Endothelial cell of umbilical vein (primary cell): ENCODE measurements around the gene CARD9. TPM values are rescaled to one million over a fixed set of nuclear protein-coding genes. Genes with fewer than 3 reads are reported as not detected.

Source experiments
- BruUV-seq: library from RNA; stranded (reverse); fragments of 400-500 nt; replicated peaks from 2 replicates; lab custom pipeline; 2021; lab: Mats Ljungman, UMichigan
- CTCF ChIA-PET: fragments of 300-600, 350-600 bp; sonication (Branson Sonifier 250); formaldehyde crosslinking; loops from one replicate; lab custom pipeline; 2021; ENCODE audit warnings: antibody characterized with exemption, inconsistent platforms; lab: Charles Lee
- POLR2A ChIA-PET: fragments of 300-600, 350-600 bp; sonication (Branson Sonifier 250); formaldehyde crosslinking; loops from one replicate; lab custom pipeline; 2021; ENCODE audit warnings: antibody characterized with exemption, inconsistent platforms; lab: Charles Lee
- DNase-seq: peaks from one replicate; pipeline ENCODE4 v3.0.0-alpha.2; 2011; ENCODE audit warnings: low read depth, low spot score
- FAIRE-seq: peaks from 2 replicates; lab custom pipeline; 2011; peaks lifted over from hg19 to GRCh38; lab: Jason Lieb, UNC
- H2AFZ ChIP-seq: 2 replicates; pipeline ENCODE4 v1.6.0; 2012; ENCODE audit warnings: low read depth, low read length, control low read depth, inconsistent platforms
- H3K27ac ChIP-seq: 2 replicates; pipeline ENCODE4 v1.5.1; 2011; ENCODE audit warnings: low read depth, mild to moderate bottlenecking, control low read depth, low read length, moderate library complexity; ENCODE audit not compliant: insufficient read depth
- H3K27me3 ChIP-seq, 2 experiments: 2 replicates each; pipeline versions ENCODE4 v1.6.0 to v1.6.1; 2011; ENCODE audit warnings: low read length in 2 of 2, mixed read lengths in 1 of 2; ENCODE audit not compliant: control insufficient read depth in 2 of 2, insufficient read depth in 2 of 2
- H3K36me3 ChIP-seq, 2 experiments: 2 replicates in 1 of 2; 3 replicates in 1 of 2; pipeline ENCODE4 v1.5.1; 2011; ENCODE audit warnings: low read length in 2 of 2, mild to moderate bottlenecking in 1 of 2, moderate library complexity in 1 of 2; ENCODE audit not compliant: control insufficient read depth in 2 of 2, insufficient read depth in 2 of 2; ENCODE audit errors: extremely low read depth in 1 of 2
- H3K4me1 ChIP-seq: 3 replicates; pipeline ENCODE4 v1.5.1; 2011; ENCODE audit warnings: mild to moderate bottlenecking, low read length; ENCODE audit not compliant: control insufficient read depth, insufficient read depth; ENCODE audit errors: extremely low read depth
- H3K4me2 ChIP-seq: 2 replicates; pipeline ENCODE4 v1.6.1; 2011; ENCODE audit warnings: low read length, control low read depth, mixed read lengths; ENCODE audit not compliant: insufficient read depth
- H3K4me3 ChIP-seq, 3 experiments: fragments of 200-600 bp in 1 of 3; sonication (generic), shearing (Covaris generic) in 1 of 3; replicated peaks in 1 of 3; 2 replicates each; pipeline ENCODE4 v1.5.1; 2011 to 2016; ENCODE audit warnings: control low read depth in 3 of 3, low read length in 3 of 3, mild to moderate bottlenecking in 2 of 3, inconsistent platforms in 1 of 3, low read depth in 1 of 3, moderate library complexity in 1 of 3; ENCODE audit not compliant: insufficient read depth in 1 of 3
- H3K79me2 ChIP-seq: 2 replicates; pipeline ENCODE4 v1.6.0; 2012; ENCODE audit warnings: low read length, inconsistent platforms; ENCODE audit not compliant: control insufficient read depth, insufficient read depth
- H3K9ac ChIP-seq: replicated peaks from 2 replicates; pipeline ENCODE3; 2011; ENCODE audit warnings: low read length, control low read depth; ENCODE audit not compliant: insufficient read depth; ENCODE audit errors: extremely low read depth
- H3K9me1 ChIP-seq: replicated peaks from 3 replicates; pipeline ENCODE4 v1.6.0; 2011; ENCODE audit warnings: mild to moderate bottlenecking, low read length; ENCODE audit not compliant: control insufficient read depth, insufficient read depth; ENCODE audit errors: extremely low read depth
- H3K9me3 ChIP-seq: replicated peaks from 2 replicates; pipeline ENCODE4 v1.5.1; 2012; ENCODE audit warnings: low read length, inconsistent platforms; ENCODE audit not compliant: control insufficient read depth, insufficient read depth
- H4K20me1 ChIP-seq: replicated peaks from 2 replicates; pipeline ENCODE3; 2011; ENCODE audit warnings: mild to moderate bottlenecking, low read length; ENCODE audit not compliant: control insufficient read depth, insufficient read depth; ENCODE audit errors: extremely low read depth
- CTCF ChIP-seq, 2 donors: IDR thresholded peaks; 1 replicate in 1 of 2; 2 replicates in 1 of 2; pipeline ENCODE4 v1.5.1; 2011; ENCODE audit warnings: low read length in 2 of 2, mild to moderate bottlenecking in 2 of 2, moderate library complexity in 2 of 2, control low read depth in 1 of 2, inconsistent platforms in 1 of 2, low read depth in 1 of 2; ENCODE audit not compliant: insufficient read depth in 1 of 2; ENCODE audit errors: extremely low read depth in 1 of 2
- EZH2 ChIP-seq: IDR thresholded peaks from 2 replicates; pipeline ENCODE4 v1.6.1; 2012; ENCODE audit warnings: borderline replicate concordance, low read depth, mild to moderate bottlenecking, moderate library complexity, low read length, inconsistent platforms; ENCODE audit not compliant: severe bottlenecking
- FOS ChIP-seq: IDR thresholded peaks from 2 replicates; pipeline ENCODE4 v1.6.1; 2011; ENCODE audit warnings: mild to moderate bottlenecking, low read length, moderate library complexity, borderline replicate concordance; ENCODE audit not compliant: insufficient read depth
- GATA2 ChIP-seq: IDR thresholded peaks from 2 replicates; pipeline ENCODE4 v1.7.0; 2011; ENCODE audit warnings: low read depth, mild to moderate bottlenecking, moderate library complexity, mixed read lengths, low read length; ENCODE audit not compliant: insufficient read length, insufficient read depth
- JUN ChIP-seq: IDR thresholded peaks from 2 replicates; pipeline ENCODE4 v1.6.1; 2011; ENCODE audit warnings: borderline replicate concordance, low read depth; ENCODE audit not compliant: insufficient read length, insufficient read depth
- MYC ChIP-seq: IDR thresholded peaks from one replicate; pipeline ENCODE4 v1.6.1; 2011; ENCODE audit warnings: mild to moderate bottlenecking, low read depth, low read length
- POLR2A ChIP-seq: IDR thresholded peaks from 2 replicates; pipeline ENCODE4 v1.6.1; 2012; ENCODE audit warnings: low read depth, mild to moderate bottlenecking, control low read depth, low read length
- POLR2AphosphoS5 ChIP-seq: IDR thresholded peaks from 2 replicates; pipeline ENCODE4 v1.6.1; 2012; ENCODE audit warnings: low read depth, mild to moderate bottlenecking, control low read depth, low read length, moderate library complexity; ENCODE audit not compliant: insufficient read depth
- dilution Hi-C: fragments of 300-500 bp; cut with MboI; formaldehyde crosslinking; loops from one replicate; pipeline ENCODE4 v1.15.0; 2019; ENCODE audit warnings: low sequenced_read_pairs; ENCODE audit not compliant: extremely low pct_ligation_motif_present
- intact Hi-C: fragments of 100-400 bp; cut with micrococcal nuclease; formaldehyde crosslinking; loops from one replicate; pipeline ENCODE4 v1.10.0; 2022
- polyA plus RNA-seq, 4 experiments: library from polyadenylated mRNA; depleted of rRNA in 3 of 4; stranded (reverse) in 3 of 4; unstranded in 1 of 4; fragments of >200 nt; gene quantifications; 2 replicates each; pipeline versions ENCODE4 v1.2.1 to v1.2.3, GENCODE V29; 2011 to 2012; ENCODE audit warnings: missing spikeins in 1 of 4
- total RNA-seq: library from RNA; stranded (reverse); gene quantifications from 2 replicates; pipeline ENCODE4 v1.2.3, GENCODE V29; 2021
- TF ChIP-seq, protein P1 (sequence below): IDR thresholded peaks from 2 replicates; pipeline ENCODE4 v1.6.1; 2011; ENCODE audit not compliant: insufficient read depth, insufficient read length

Gene CARD9
- total and polyA plus RNA-seq, 2 donors (not counting 3 experiments of a cell fraction or from before 2014, with no cell fraction given): 0.22 to 0.71 TPM

DNA sequence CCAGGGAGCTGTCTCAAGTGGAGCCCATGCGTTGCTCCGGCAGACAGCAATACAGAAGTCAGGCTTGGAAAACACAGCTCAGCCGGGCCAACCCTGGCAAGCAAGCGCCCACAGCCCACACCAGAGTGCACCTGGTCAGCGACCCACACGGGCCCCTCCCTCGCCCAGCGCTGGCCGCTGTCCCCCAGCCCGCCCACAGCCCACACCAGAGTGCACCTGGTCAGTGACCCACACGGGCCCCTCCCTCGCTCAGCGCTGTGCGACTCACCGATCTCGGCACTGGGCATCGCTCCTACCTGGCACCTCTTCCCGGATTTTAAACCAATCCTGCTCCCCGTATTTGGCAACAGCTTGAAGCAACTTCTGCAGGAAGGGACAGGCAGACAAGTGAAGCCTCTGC, 13.7 kb upstream of the CARD9 start:
- DNase-seq (no peak), FAIRE-seq (no peak)
- no peaks in the 10 kb centered on the region for H3K9me1 ChIP-seq
- H3K36me3 ChIP-seq: peaks cover 4 to 55% of the 10 kb centered on the region in 2 experiments
- dilution Hi-C loops (no loop called here), intact Hi-C loops (no loop called here)
- no peaks in the 10 kb centered on the region for H3K9me3 ChIP-seq
- ChIA-PET POLR2A (no interaction called here), CTCF (no interaction called here)
- BruUV-seq: no TSS peak
- H3K4me1 ChIP-seq: no peaks in the 10 kb centered on the region
- H2AFZ ChIP-seq: no peak overlapping the region
- no peaks in the 10 kb centered on the region for H3K27me3 ChIP-seq
- no peak overlapping the region for H3K4me3 ChIP-seq
- no peak overlapping the region for H3K27ac ChIP-seq
- no peak overlapping the region for H3K9ac ChIP-seq
- no peaks in the 10 kb centered on the region for H3K79me2 ChIP-seq
- no peaks in the 10 kb centered on the region for H4K20me1 ChIP-seq
- no peak for TF ChIP-seq CTCF (IDR thresholded peaks at IDR 0.05; ENCODE audit: extremely low read depth in 1 of 2, insufficient read depth in 1 of 2, low read depth in 1 of 2, low read length in 2 of 2)
- no peak for TF ChIP-seq EZH2
- no peak for TF ChIP-seq POLR2AphosphoS5
- no peak for TF ChIP-seq FOS
- TF ChIP-seq, protein P1, sequence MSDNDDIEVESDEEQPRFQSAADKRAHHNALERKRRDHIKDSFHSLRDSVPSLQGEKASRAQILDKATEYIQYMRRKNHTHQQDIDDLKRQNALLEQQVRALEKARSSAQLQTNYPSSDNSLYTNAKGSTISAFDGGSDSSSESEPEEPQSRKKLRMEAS: no peak
- TF ChIP-seq POLR2A: no peak
- TF ChIP-seq GATA2: no peak
- TF ChIP-seq MYC: no peak
- TF ChIP-seq JUN: no peak
- H3K4me2 ChIP-seq: no peak overlapping the region
